H9 (cell line): ENCODE measurements around the gene PPP1R9A. TPM values are rescaled to one million over a fixed set of nuclear protein-coding genes. Genes with fewer than 3 reads are reported as not detected.

Source experiments
- DNase-seq: peaks from one replicate; pipeline ENCODE4 v3.0.0-alpha.2; 2017
- H2AFZ ChIP-seq: one replicate; pipeline ENCODE4 v1.6.1; 2013; ENCODE audit warnings: mild to moderate bottlenecking, low read length, control low read depth, moderate library complexity
- H2AK5ac ChIP-seq: 2 replicates; pipeline ENCODE4 v1.6.1; 2013; ENCODE audit warnings: low read length, control low read depth, mixed read lengths; ENCODE audit not compliant: insufficient read length
- H2BK120ac ChIP-seq: one replicate; pipeline ENCODE4 v1.6.1; 2013; ENCODE audit warnings: low read depth, mild to moderate bottlenecking, low read length, control low read depth, inconsistent platforms; ENCODE audit not compliant: poor library complexity, severe bottlenecking
- H2BK12ac ChIP-seq: 2 replicates; pipeline ENCODE4 v1.6.1; 2013; ENCODE audit warnings: low read length, control low read depth, mixed read lengths, low read depth; ENCODE audit not compliant: insufficient read length
- H2BK15ac ChIP-seq: 2 replicates; pipeline ENCODE4 v1.6.1; 2013; ENCODE audit warnings: low read depth, low read length, control low read depth
- H2BK20ac ChIP-seq: one replicate; pipeline ENCODE4 v1.6.1; 2013; ENCODE audit warnings: low read depth, mild to moderate bottlenecking, low read length, control low read depth, inconsistent platforms; ENCODE audit not compliant: poor library complexity, severe bottlenecking
- H2BK5ac ChIP-seq: 2 replicates; pipeline ENCODE4 v1.6.1; 2013; ENCODE audit warnings: low read length, control low read depth, mixed read lengths; ENCODE audit not compliant: insufficient read length
- H3K14ac ChIP-seq: 2 replicates; pipeline ENCODE4 v1.6.1; 2013; ENCODE audit warnings: low read length, control low read depth; ENCODE audit not compliant: insufficient read depth
- H3K18ac ChIP-seq: 2 replicates; pipeline ENCODE4 v1.6.1; 2013; ENCODE audit warnings: low read depth, mild to moderate bottlenecking, mixed read lengths, low read length, control low read depth; ENCODE audit not compliant: insufficient read length
- H3K23ac ChIP-seq: 2 replicates; pipeline ENCODE4 v1.6.1; 2013; ENCODE audit warnings: low read length, control low read depth, mixed read lengths, low read depth; ENCODE audit not compliant: insufficient read length
- H3K23me2 ChIP-seq: 2 replicates; pipeline ENCODE4 v1.6.1; 2013; ENCODE audit warnings: low read depth, mild to moderate bottlenecking, mixed read lengths, low read length, control low read depth; ENCODE audit not compliant: insufficient read length, poor library complexity, severe bottlenecking
- H3K27ac ChIP-seq: 2 replicates; pipeline ENCODE4 v1.5.1; 2013; ENCODE audit warnings: low read length, control low read depth, mixed read lengths, low read depth; ENCODE audit not compliant: insufficient read length
- H3K27me3 ChIP-seq: 2 replicates; pipeline ENCODE4 v1.6.1; 2013; ENCODE audit warnings: low read length, control low read depth, inconsistent platforms; ENCODE audit not compliant: insufficient read depth
- H3K4ac ChIP-seq: 2 replicates; pipeline ENCODE4 v1.6.1; 2013; ENCODE audit warnings: low read depth, mild to moderate bottlenecking, control low read depth, inconsistent platforms, low read length, moderate library complexity
- H3K4me1 ChIP-seq: 2 replicates; pipeline ENCODE4 v1.6.1; 2013; ENCODE audit warnings: low read length, control low read depth, inconsistent platforms; ENCODE audit not compliant: insufficient read depth
- H3K4me2 ChIP-seq: 2 replicates; pipeline ENCODE4 v1.6.1; 2013; ENCODE audit warnings: low read length, control low read depth, mixed read lengths; ENCODE audit not compliant: insufficient read length, insufficient read depth
- H3K56ac ChIP-seq: 2 replicates; pipeline ENCODE4 v1.6.1; 2013; ENCODE audit warnings: low read depth, mild to moderate bottlenecking, mixed read lengths, low read length, control low read depth; ENCODE audit not compliant: insufficient read length
- H3K79me1 ChIP-seq: 2 replicates; pipeline ENCODE4 v1.6.1; 2013; ENCODE audit warnings: low read depth, mild to moderate bottlenecking, moderate library complexity, low read length, control low read depth, inconsistent platforms; ENCODE audit not compliant: insufficient read depth, poor library complexity, severe bottlenecking
- H3K79me2 ChIP-seq: 2 replicates; pipeline ENCODE4 v1.6.1; 2013; ENCODE audit warnings: low read length, control low read depth, inconsistent platforms; ENCODE audit not compliant: insufficient read depth
- H3K9ac ChIP-seq: 2 replicates; pipeline ENCODE4 v1.6.1; 2013; ENCODE audit warnings: low read length, control low read depth, mixed read lengths; ENCODE audit not compliant: insufficient read length; ENCODE audit errors: extremely low read depth
- H3K9me3 ChIP-seq: one replicate; pipeline ENCODE4 v1.6.1; 2013; ENCODE audit warnings: low read depth, low read length, inconsistent platforms; ENCODE audit not compliant: control insufficient read depth
- H3T11ph ChIP-seq: one replicate; pipeline ENCODE4 v1.6.1; 2013; ENCODE audit warnings: mild to moderate bottlenecking, low read length, control low read depth, inconsistent platforms
- H4K20me1 ChIP-seq: one replicate; pipeline ENCODE4 v1.6.1; 2013; ENCODE audit not compliant: control insufficient read depth, insufficient read length, insufficient read depth
- H4K5ac ChIP-seq: 2 replicates; pipeline ENCODE4 v1.6.1; 2013; ENCODE audit warnings: low read depth, mild to moderate bottlenecking, mixed read lengths, low read length, control low read depth; ENCODE audit not compliant: insufficient read length
- H4K8ac ChIP-seq: replicated peaks from 2 replicates; pipeline ENCODE4 v1.6.1; 2013; ENCODE audit warnings: low read length, control low read depth, mixed read lengths, low read depth; ENCODE audit not compliant: insufficient read length
- H4K91ac ChIP-seq: 2 replicates; pipeline ENCODE4 v1.6.1; 2013; ENCODE audit warnings: low read depth, mild to moderate bottlenecking, moderate library complexity, mixed read lengths, low read length, control low read depth; ENCODE audit not compliant: insufficient read length
- H3K27ac Mint-ChIP-seq, 3 experiments: 2 replicates in 2 of 3; 3 replicates in 1 of 3; pipeline ENCODE4 v1.8.0; 2020 to 2021; ENCODE audit warnings: mixed read lengths in 3 of 3, mild to moderate bottlenecking in 1 of 3, moderate library complexity in 1 of 3
- H3K27me3 Mint-ChIP-seq: 2 replicates; pipeline ENCODE4 v1.8.0; 2021; ENCODE audit warnings: low read depth, mild to moderate bottlenecking, moderate library complexity, mixed read lengths
- H3K36me3 Mint-ChIP-seq, 3 experiments: 2 replicates in 2 of 3; 3 replicates in 1 of 3; pipeline ENCODE4 v1.8.0; 2020 to 2021; ENCODE audit warnings: low read depth in 3 of 3, mixed read lengths in 3 of 3; ENCODE audit not compliant: insufficient read depth in 1 of 3
- H3K4me1 Mint-ChIP-seq, 2 experiments: 2 replicates each; pipeline ENCODE4 v1.8.0; 2020; ENCODE audit warnings: mixed read lengths in 2 of 2
- H3K4me3 Mint-ChIP-seq, 2 experiments: 2 replicates in 1 of 2; 3 replicates in 1 of 2; pipeline ENCODE4 v1.8.0; 2020 to 2021; ENCODE audit warnings: mild to moderate bottlenecking in 2 of 2, mixed read lengths in 2 of 2, moderate library complexity in 1 of 2
- H3K9me3 Mint-ChIP-seq, 2 experiments: 2 replicates in 1 of 2; 3 replicates in 1 of 2; pipeline ENCODE4 v1.8.0; 2020; ENCODE audit warnings: mild to moderate bottlenecking in 2 of 2, mixed read lengths in 2 of 2, moderate library complexity in 1 of 2
- CTCF ChIP-seq: fragments of 200-600 bp; sonication (generic); conservative IDR thresholded peaks from 3 replicates; pipeline ENCODE4 v1.8.0; 2021; ENCODE audit warnings: antibody characterized with exemption, mild to moderate bottlenecking
- WGBS: extraction: QIAGEN DNeasy Blood & Tissue Kit; methylation state at CpG from one replicate; pipeline ENCODE4 v1.1.7; 2013; ENCODE audit warnings: missing lambda C conversion rate, low lambda C conversion rate, mixed read lengths; ENCODE audit not compliant: insufficient read length; ENCODE audit errors: extremely low coverage; 5-methylcytosine and 5-hydroxymethylcytosine counted together
- total RNA-seq: library from RNA; stranded (reverse); gene quantifications from 2 replicates; pipeline ENCODE4 v1.2.1, GENCODE V29; 2021

PPP1R9A gene
- total RNA-seq, 1 experiment from 2014 or later, result 17.0 TPM

DNA sequence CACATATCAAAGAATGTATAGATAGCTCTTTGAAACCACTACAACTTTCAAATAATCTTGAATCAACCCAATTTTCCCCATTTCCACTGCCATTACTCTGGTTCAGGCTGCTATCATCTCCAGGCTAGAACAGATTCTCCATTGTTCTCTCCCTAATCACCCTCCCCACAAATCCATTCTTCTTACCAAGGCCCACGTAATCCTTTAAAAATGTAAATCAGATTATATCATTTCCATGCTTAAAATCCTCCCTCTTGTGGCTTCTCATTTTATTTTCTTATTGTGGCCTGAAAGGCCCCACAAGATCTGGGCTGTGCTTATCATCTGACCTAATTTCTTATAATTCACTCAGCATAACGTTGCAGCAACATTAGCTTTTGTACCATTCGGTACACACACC, 420.0 kb downstream of the PPP1R9A start:
- Histone ChIP-seq H4K8ac (no peak overlapping the region), H3K4me1 (no peaks in the 10 kb centered on the region), H4K5ac (no peak overlapping the region), H2AK5ac (no peak overlapping the region), H3K79me2 (no peaks in the 10 kb centered on the region), H3K4ac (no peak overlapping the region), H4K91ac (no peak overlapping the region), H2AFZ (no peak overlapping the region), H2BK5ac (no peak overlapping the region), H3K18ac (no peak overlapping the region), H2BK15ac (no peak overlapping the region), H3K4me2 (no peak overlapping the region), H3K9me3 (no peaks in the 10 kb centered on the region), H3K56ac (no peak overlapping the region), H2BK120ac (no peak overlapping the region), H3K9ac (no peak overlapping the region), H2BK12ac (no peak overlapping the region), H3K23ac (no peak overlapping the region), H4K20me1 (no peaks in the 10 kb centered on the region), H3T11ph (no peak overlapping the region), H2BK20ac (no peak overlapping the region), H3K14ac (no peak overlapping the region), H3K79me1 (no peaks in the 10 kb centered on the region), H3K27me3 (peaks cover 2% of the 10 kb centered on the region; the same call in 1 of the 2 replicates), H3K23me2 (peaks cover 3% of the 10 kb centered on the region), H3K27ac (no peak overlapping the region)
- TF ChIP-seq CTCF, result no peak
- H3K27me3 Mint-ChIP-seq, result peaks cover 23% of the 10 kb centered on the region
- no peaks in the 10 kb centered on the region for H3K9me3 Mint-ChIP-seq
- H3K27ac Mint-ChIP-seq, result no peak overlapping the region
- H3K4me1 Mint-ChIP-seq, result peaks cover 11 to 24% of the 10 kb centered on the region in 2 experiments
- DNase-seq, result no peak
- no peaks in the 10 kb centered on the region for H3K36me3 Mint-ChIP-seq
- WGBS, result 100% methylated on average over 1 of the region's 3 CpGs
- no peak overlapping the region for H3K4me3 Mint-ChIP-seq
